Bronchial epithelial cell (primary cell): Measurements from ENCODE around the gene IL25. TPM values are rescaled to one million over a fixed set of nuclear protein-coding genes. Genes with fewer than 3 reads are reported as not detected.

Experiments
- DNase-seq: peaks from one replicate; pipeline ENCODE4 v3.0.0-alpha.2; 2010; ENCODE audit warnings: low read depth
- FAIRE-seq: peaks from 2 replicates; lab custom pipeline; 2011; peaks lifted over from hg19 to GRCh38; lab: Jason Lieb, UNC
- H3K27me3 ChIP-seq: 2 replicates; pipeline ENCODE4 v1.5.1; 2011; ENCODE audit warnings: low read length; ENCODE audit not compliant: control insufficient read depth, insufficient read depth
- H3K36me3 ChIP-seq: 2 replicates; pipeline ENCODE4 v1.5.1; 2011; ENCODE audit warnings: low read length; ENCODE audit not compliant: control insufficient read depth, insufficient read depth
- H3K4me3 ChIP-seq: 2 replicates; pipeline ENCODE4 v1.5.1; 2011; ENCODE audit warnings: mild to moderate bottlenecking, low read depth, low read length, control low read depth
- CTCF ChIP-seq: IDR thresholded peaks from 2 replicates; pipeline ENCODE4 v1.5.1; 2011; ENCODE audit warnings: mild to moderate bottlenecking, moderate library complexity, low read length, control low read depth, inconsistent platforms; ENCODE audit not compliant: insufficient read depth, severe bottlenecking
- total RNA-seq: library from RNA; depleted of rRNA; stranded (reverse); fragments of >200 nt; gene quantifications from 2 replicates; pipeline ENCODE4 v1.2.1, GENCODE V29; 2014

The IL25 gene
- total RNA-seq, 1 donor from 2014 or later: not detected

- Histone ChIP-seq H3K27me3 (no peaks in the 10 kb centered on the region), H3K36me3 (no peaks in the 10 kb centered on the region), H3K4me3 (no peak overlapping the region)
- TF ChIP-seq CTCF: no peak
- no peak for FAIRE-seq
- DNase-seq: no peak
These were observed 6.1 kb downstream of the IL25 start for GRCh38 chr14:23378612-23379220.

- no peaks in the 10 kb centered on the region for H3K36me3 ChIP-seq
- FAIRE-seq (peak; percentile 87), DNase-seq (peak; percentile 58)
- peak; percentile 98 for TF ChIP-seq CTCF
- H3K4me3 ChIP-seq: no peak overlapping the region
- no peaks in the 10 kb centered on the region for H3K27me3 ChIP-seq
These were observed 7.0 kb downstream of the IL25 start for GRCh38 chr14:23379366-23380196.

GRCh38 chr14:23380197-23380914 is 7.7 kb downstream of the IL25 start:
- Histone ChIP-seq H3K36me3 (no peaks in the 10 kb centered on the region), H3K27me3 (no peaks in the 10 kb centered on the region)
- TF ChIP-seq CTCF: no peak

DNA sequence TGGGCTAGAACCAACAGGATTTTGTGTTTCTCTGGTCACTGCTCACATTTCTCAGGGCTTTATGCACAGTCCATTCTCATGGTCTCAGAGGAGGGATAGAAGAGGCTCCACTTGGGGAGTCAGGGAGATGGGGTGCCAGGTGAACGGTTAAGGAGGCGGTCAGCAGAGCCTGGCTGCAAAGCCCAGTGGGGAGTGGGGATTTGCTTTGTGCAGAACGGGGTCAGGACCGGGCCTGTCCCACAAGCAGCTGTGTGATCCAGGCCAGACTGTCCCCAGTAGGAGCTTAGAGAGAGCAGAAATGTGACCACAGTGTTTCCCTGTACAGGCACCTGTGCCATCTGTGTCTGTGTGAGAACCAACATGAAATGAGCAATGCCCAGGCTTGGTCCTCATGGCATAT is 8.4 kb downstream of the IL25 start:
- no peak overlapping the region for H3K4me3 ChIP-seq
- TF ChIP-seq CTCF: no peak
- DNase-seq: no peak
- FAIRE-seq: peak; percentile 40
- H3K27me3 ChIP-seq: no peaks in the 10 kb centered on the region
- H3K36me3 ChIP-seq: no peaks in the 10 kb centered on the region

More at GRCh38 chr14:23380197-23380914, 7.7 kb downstream of the IL25 start:
- FAIRE-seq (no peak), DNase-seq (no peak)
- no peak overlapping the region for H3K4me3 ChIP-seq

DNA sequence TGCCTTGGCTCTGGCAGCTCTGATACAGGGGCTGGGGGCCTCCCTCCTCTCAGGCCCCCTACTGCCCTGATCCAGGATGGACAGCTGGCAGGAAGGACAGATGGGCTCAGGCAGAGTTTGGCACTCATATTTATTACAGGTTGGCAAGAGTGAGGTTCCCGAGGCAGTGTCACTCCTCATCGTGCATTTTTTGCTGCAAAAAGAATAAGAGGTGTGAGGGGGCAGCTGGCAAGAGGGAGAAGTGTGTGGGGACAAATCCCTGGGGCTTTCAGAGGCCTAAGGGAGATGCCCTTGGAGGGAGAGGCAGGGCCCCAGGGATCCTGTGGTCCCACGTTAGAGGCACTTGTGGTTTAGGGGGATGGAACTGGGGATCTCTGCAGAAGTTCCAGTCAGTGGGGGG is 9.3 kb downstream of the IL25 start:
- DNase-seq (no peak), FAIRE-seq (no peak)
- Histone ChIP-seq H3K4me3 (no peak overlapping the region), H3K36me3 (no peaks in the 10 kb centered on the region), H3K27me3 (no peaks in the 10 kb centered on the region)
- TF ChIP-seq CTCF: no peak
